ENCODE results near the gene SLFN14. TPM values are rescaled to one million over a fixed set of nuclear protein-coding genes. Genes with fewer than 3 reads are reported as not detected.
A peak's percentile ranks its signal among the peaks of the same experiment; 100 is the strongest.
"Not testable (repeated sequence)": the region's sequence is repeated elsewhere in the genome, so short reads cannot be mapped to it uniquely, and the experiment has no call there.

Gene SLFN14
- total RNA-seq, 1 donor, result 0.27 TPM

GRCh38 chr17:35523296-35523695, 37.3 kb downstream of the SLFN14 start:
- no peak for DNase-seq (ENCODE audit: low read depth in 2 of 3, low spot score in 2 of 3)

GRCh38 chr17:35521654-35522256, 38.9 kb downstream of the SLFN14 start:
- peak in 2 of 3 donors; percentile 77 to 85 for DNase-seq (ENCODE audit: low read depth in 2 of 3, low spot score in 2 of 3)

- DNase-seq (ENCODE audit: low read depth in 2 of 3, low spot score in 2 of 3), result no peak
Observed at GRCh38 chr17:35521150-35521549, 39.5 kb downstream of the SLFN14 start.

GRCh38 chr17:35519906-35520442, 40.6 kb downstream of the SLFN14 start:
- no peak for DNase-seq (ENCODE audit: low read depth in 2 of 3, low spot score in 2 of 3)

- DNase-seq (ENCODE audit: low read depth in 2 of 3, low spot score in 2 of 3), result no peak
Observed at GRCh38 chr17:35519439-35519838, 41.2 kb downstream of the SLFN14 start.

GRCh38 chr17:35518431-35518830, 42.2 kb downstream of the SLFN14 start:
- DNase-seq (ENCODE audit: low read depth in 2 of 3, low spot score in 2 of 3), result not testable (repeated sequence)

GRCh38 chr17:35515027-35515426, 45.6 kb downstream of the SLFN14 start:
- DNase-seq (ENCODE audit: low read depth in 2 of 3, low spot score in 2 of 3), result no peak

- no peak for DNase-seq (ENCODE audit: low read depth in 2 of 3, low spot score in 2 of 3)
Observed at GRCh38 chr17:35514564-35514963, 46.1 kb downstream of the SLFN14 start.

Small RNA genes lying within 50 kb of the gene (small RNA-seq; reads per million reads assigned to genes)
- gene AC004134.1, result not detected
- not detected for gene AC015911.1
- 56.3 reads per million, percentile 96 among the genes with 10 or more reads in this experiment for gene SNORD7

Other genes starting within 250 kb of the SLFN14 start
- 45.8 TPM for gene SLFN11, start 187.2 kb downstream of the SLFN14 start, total RNA-seq
- 3.2 TPM for gene SLFN12, start 128.3 kb downstream of the SLFN14 start, total RNA-seq
- 11.6 TPM for gene SLFN13, start 112.1 kb downstream of the SLFN14 start, total RNA-seq
- under 0.01 TPM for gene SLFN12L, start 23.1 kb downstream of the SLFN14 start, total RNA-seq
- 4.8 TPM for gene PEX12, start 17.8 kb upstream of the SLFN14 start, total RNA-seq
- 75.9 TPM for gene AP2B1, start 26.5 kb upstream of the SLFN14 start, total RNA-seq
- gene RASL10B, start 170.8 kb upstream of the SLFN14 start, total RNA-seq, result 2.2 TPM
- gene GAS2L2, start 192.4 kb upstream of the SLFN14 start, total RNA-seq, result 0.54 TPM
- 0.27 TPM for gene C17orf50, start 200.1 kb upstream of the SLFN14 start, total RNA-seq
- gene MMP28, start 234.8 kb upstream of the SLFN14 start, total RNA-seq, result 33.4 TPM
- gene TAF15, start 248.7 kb upstream of the SLFN14 start, total RNA-seq, result 61.4 TPM